Neural progenitor cell (in vitro differentiated cells): ENCODE results near the gene OCA2.

Experiments
- CTCF ChIP-seq: fragments of 200-600 bp; sonication (generic); IDR thresholded peaks from 2 replicates; pipeline ENCODE4 v1.5.1; 2017; ENCODE audit warnings: antibody characterized with exemption, mild to moderate bottlenecking
- EZH2 ChIP-seq: fragments of 200-600 bp; sonication (generic); IDR thresholded peaks from 2 replicates; pipeline ENCODE4 v1.6.1; 2017; ENCODE audit warnings: antibody characterized with exemption, mild to moderate bottlenecking, moderate library complexity
- EZH2phosphoT487 ChIP-seq: fragments of 200-600 bp; sonication (generic); IDR thresholded peaks from 2 replicates; pipeline ENCODE4 v1.6.1; 2017; ENCODE audit warnings: antibody characterized with exemption

DNA sequence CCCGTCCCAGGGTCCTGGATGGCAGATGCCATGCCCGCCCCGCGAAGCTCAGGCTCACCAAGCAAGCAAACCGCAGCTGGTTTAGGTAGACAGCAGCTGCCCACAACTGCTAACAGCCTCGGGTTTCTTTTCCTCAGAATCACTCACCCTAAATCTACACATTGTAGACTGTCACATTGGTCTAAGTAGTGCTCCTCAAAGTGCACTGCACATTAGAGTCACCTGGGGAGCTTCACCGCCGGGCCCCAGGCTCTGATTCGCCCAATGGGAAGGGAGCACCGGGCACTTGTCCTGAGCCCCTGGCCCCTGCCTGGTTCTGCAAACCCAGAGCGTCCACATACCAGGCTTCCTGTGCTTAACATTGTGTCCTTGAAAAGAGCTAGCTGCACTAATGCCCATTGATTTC is 752 bp downstream of the OCA2 start:
- TF ChIP-seq EZH2 (no peak), CTCF (no peak), EZH2phosphoT487 (no peak)
